MG63 (cell line): ENCODE results near the gene KRT16. TPM values are rescaled to one million over a fixed set of nuclear protein-coding genes. Genes with fewer than 3 reads are reported as not detected.
"Not testable (repeated sequence)": the region's sequence is repeated elsewhere in the genome, so short reads cannot be mapped to it uniquely, and the experiment has no call there.

Source experiments
- DNase-seq: peaks from one replicate; pipeline ENCODE4 v3.0.0-alpha.2; 2020
- H3K27me3 ChIP-seq: fragments of 250-450 bp; sonication (Bioruptor Pico); 2 replicates; pipeline ENCODE4 v1.5.1; 2020; ENCODE audit warnings: mild to moderate bottlenecking, moderate library complexity
- H3K36me3 ChIP-seq: fragments of 250-450 bp; sonication (Bioruptor Pico); 2 replicates; pipeline ENCODE4 v1.5.1; 2020; ENCODE audit warnings: mild to moderate bottlenecking, moderate library complexity
- H3K4me3 ChIP-seq: fragments of 250-450 bp; sonication (Bioruptor Pico); 2 replicates; pipeline ENCODE4 v1.5.1; 2020; ENCODE audit warnings: mild to moderate bottlenecking, moderate library complexity
- H3K9me3 ChIP-seq: fragments of 250-450 bp; sonication (Bioruptor Pico); 2 replicates; pipeline ENCODE4 v1.5.1; 2020; ENCODE audit warnings: mild to moderate bottlenecking, moderate library complexity
- total RNA-seq: library from RNA; depleted of rRNA; stranded (reverse); fragments of >200 nt; shearing (Covaris generic); gene quantifications from 2 replicates; pipeline ENCODE4 v1.2.3, GENCODE V29; 2014; ENCODE audit warnings: low replicate concordance

Gene KRT16
- total RNA-seq, 1 experiment from 2014 or later: not detected

- no peak for DNase-seq
Measured at GRCh38 chr17:41610965-41611640, 1.5 kb downstream of the KRT16 start.

GRCh38 chr17:41610061-41610517, 2.5 kb downstream of the KRT16 start:
- not testable (repeated sequence) for DNase-seq, H3K4me3 ChIP-seq, H3K9me3 ChIP-seq, H3K36me3 ChIP-seq, H3K27me3 ChIP-seq

More at GRCh38 chr17:41610965-41611640, 1.5 kb downstream of the KRT16 start:
- H3K9me3 ChIP-seq: 0 out of 2 replicates have a peak, but pooled peaks cover 2% of the 10 kb centered on the region
- no peaks in the 10 kb centered on the region for H3K27me3 ChIP-seq
- H3K4me3 ChIP-seq: no peak overlapping the region
- no peaks in the 10 kb centered on the region for H3K36me3 ChIP-seq

GRCh38 chr17:41606930-41607329, 5.6 kb downstream of the KRT16 start:
- not testable (repeated sequence) for DNase-seq, H3K4me3 ChIP-seq, H3K36me3 ChIP-seq, H3K9me3 ChIP-seq, H3K27me3 ChIP-seq

- Histone ChIP-seq H3K9me3 (0 out of 2 replicates have a peak, but pooled peaks cover 2% of the 10 kb centered on the region), H3K4me3 (no peak overlapping the region), H3K36me3 (no peaks in the 10 kb centered on the region), H3K27me3 (no peaks in the 10 kb centered on the region)
- no peak for DNase-seq
Measured at GRCh38 chr17:41602524-41602923, 10.0 kb downstream of the KRT16 start.

GRCh38 chr17:41600318-41600717, 12.2 kb downstream of the KRT16 start:
- Histone ChIP-seq H3K27me3 (no peaks in the 10 kb centered on the region), H3K9me3 (no peaks in the 10 kb centered on the region), H3K36me3 (no peaks in the 10 kb centered on the region), H3K4me3 (no peak overlapping the region)
- no peak for DNase-seq

- Histone ChIP-seq H3K4me3 (no peak overlapping the region), H3K9me3 (no peaks in the 10 kb centered on the region), H3K36me3 (no peaks in the 10 kb centered on the region), H3K27me3 (no peaks in the 10 kb centered on the region)
- no peak for DNase-seq
Measured at GRCh38 chr17:41599680-41600079, 12.9 kb downstream of the KRT16 start.

- H3K27me3 ChIP-seq: no peaks in the 10 kb centered on the region
- no peaks in the 10 kb centered on the region for H3K9me3 ChIP-seq
- no peak overlapping the region for H3K4me3 ChIP-seq
- no peaks in the 10 kb centered on the region for H3K36me3 ChIP-seq
- no peak for DNase-seq
Measured at GRCh38 chr17:41595585-41595984, 17.0 kb downstream of the KRT16 start.

GRCh38 chr17:41594363-41594915, 18.1 kb downstream of the KRT16 start:
- H3K27me3 ChIP-seq: no peaks in the 10 kb centered on the region
- no peak overlapping the region for H3K4me3 ChIP-seq
- no peaks in the 10 kb centered on the region for H3K9me3 ChIP-seq
- DNase-seq: no peak
- H3K36me3 ChIP-seq: no peaks in the 10 kb centered on the region

GRCh38 chr17:41593306-41593981, 19.1 kb downstream of the KRT16 start:
- no peak for DNase-seq
- no peak overlapping the region for H3K4me3 ChIP-seq
- no peaks in the 10 kb centered on the region for H3K36me3 ChIP-seq
- no peaks in the 10 kb centered on the region for H3K27me3 ChIP-seq
- no peaks in the 10 kb centered on the region for H3K9me3 ChIP-seq

- Histone ChIP-seq H3K4me3 (no peak overlapping the region), H3K9me3 (no peaks in the 10 kb centered on the region), H3K36me3 (no peaks in the 10 kb centered on the region), H3K27me3 (no peaks in the 10 kb centered on the region)
- no peak for DNase-seq
Measured at GRCh38 chr17:41592601-41593305, 19.8 kb downstream of the KRT16 start.

- no peaks in the 10 kb centered on the region for H3K9me3 ChIP-seq
- no peaks in the 10 kb centered on the region for H3K36me3 ChIP-seq
- H3K27me3 ChIP-seq: no peaks in the 10 kb centered on the region
- DNase-seq: no peak
- H3K4me3 ChIP-seq: no peak overlapping the region
Measured at GRCh38 chr17:41589301-41589700, 23.3 kb downstream of the KRT16 start.

GRCh38 chr17:41588126-41588810, 24.3 kb downstream of the KRT16 start:
- H3K27me3 ChIP-seq: no peaks in the 10 kb centered on the region
- no peak overlapping the region for H3K4me3 ChIP-seq
- H3K9me3 ChIP-seq: no peaks in the 10 kb centered on the region
- DNase-seq: peak; percentile 84
- H3K36me3 ChIP-seq: no peaks in the 10 kb centered on the region

- no peaks in the 10 kb centered on the region for H3K9me3 ChIP-seq
- peak; percentile 34 for DNase-seq
- no peaks in the 10 kb centered on the region for H3K27me3 ChIP-seq
- no peaks in the 10 kb centered on the region for H3K36me3 ChIP-seq
- no peak within 1 kb of the TSS for H3K4me3 ChIP-seq
Measured at GRCh38 chr17:41586863-41587495, 25.6 kb downstream of the KRT16 start, which contains the start of gene KRT14. TSS of gene KRT14 (minus strand) at chr17:41586895. CDS start at chr17:41586834, 61 bp downstream.

- Histone ChIP-seq H3K4me3 (no peak overlapping the region), H3K27me3 (no peaks in the 10 kb centered on the region), H3K36me3 (no peaks in the 10 kb centered on the region), H3K9me3 (no peaks in the 10 kb centered on the region)
- DNase-seq: no peak
Measured at GRCh38 chr17:41585301-41586056, 27.1 kb downstream of the KRT16 start.

GRCh38 chr17:41584331-41584927, 28.1 kb downstream of the KRT16 start:
- DNase-seq, H3K27me3 ChIP-seq, H3K4me3 ChIP-seq, H3K9me3 ChIP-seq, H3K36me3 ChIP-seq: not testable (repeated sequence)
